IMR-90 (cell line): ENCODE measurements around the gene SLF2. TPM values are rescaled to one million over a fixed set of nuclear protein-coding genes. Genes with fewer than 3 reads are reported as not detected.

Experiments used
- ATAC-seq: fragments of 200-7000 bp; cut with Tn5 transposase; 2 replicates; pipeline ENCODE4 v1.9.1; 2020; ENCODE audit warnings: low read depth, mild to moderate bottlenecking, moderate library complexity
- BruUV-seq: library from RNA; stranded (reverse); fragments of 400-500 nt; replicated peaks from 2 replicates; lab custom pipeline; 2021; lab: Mats Ljungman, UMichigan
- CTCF ChIA-PET: fragments of 300-600 bp; formaldehyde crosslinking; extraction: SDS; loops from one replicate; lab custom pipeline; 2021; ENCODE audit warnings: antibody characterized with exemption; lab: Yijun Ruan, JAX
- POLR2A ChIA-PET: fragments of 300-600 bp; sonication (Branson Sonifier 250); formaldehyde crosslinking; loops from one replicate; lab custom pipeline; 2022; ENCODE audit warnings: antibody characterized with exemption; ENCODE audit not compliant: unreplicated experiment; lab: Charles Lee
- DNase-seq: peaks from one replicate; pipeline ENCODE4 v3.0.0; 2013
- H2AFZ ChIP-seq: replicated peaks from 2 replicates; pipeline ENCODE3; 2013; ENCODE audit warnings: low read length, mild to moderate bottlenecking; ENCODE audit not compliant: poor library complexity
- H2AK5ac ChIP-seq: 2 replicates; pipeline ENCODE4 v1.6.1; 2013; ENCODE audit warnings: low read depth, low read length, inconsistent platforms
- H2AK9ac ChIP-seq: replicated peaks from 2 replicates; pipeline ENCODE3; 2013; ENCODE audit warnings: mild to moderate bottlenecking, low read depth, low read length, moderate library complexity; ENCODE audit not compliant: poor library complexity
- H2BK120ac ChIP-seq: 2 replicates; pipeline ENCODE4 v1.6.1; 2013; ENCODE audit warnings: low read depth, low read length, inconsistent platforms
- H2BK15ac ChIP-seq: 3 replicates; pipeline ENCODE4 v1.6.1; 2013; ENCODE audit warnings: low read depth, low read length, inconsistent platforms
- H2BK20ac ChIP-seq: 2 replicates; pipeline ENCODE4 v1.6.1; 2013; ENCODE audit warnings: low read depth, mild to moderate bottlenecking, inconsistent platforms, low read length, moderate library complexity
- H2BK5ac ChIP-seq: 2 replicates; pipeline ENCODE4 v1.6.1; 2013; ENCODE audit warnings: mild to moderate bottlenecking, low read depth, low read length, inconsistent platforms; ENCODE audit not compliant: poor library complexity, severe bottlenecking
- H3K14ac ChIP-seq: replicated peaks from 2 replicates; pipeline ENCODE4 v1.6.1; 2013; ENCODE audit warnings: low read depth, low read length, inconsistent platforms
- H3K18ac ChIP-seq: 2 replicates; pipeline ENCODE4 v1.6.1; 2013; ENCODE audit warnings: low read depth, low read length, control low read depth
- H3K23ac ChIP-seq: 2 replicates; pipeline ENCODE4 v1.6.1; 2013; ENCODE audit warnings: low read depth, low read length, inconsistent platforms
- H3K27ac ChIP-seq: 2 replicates; pipeline ENCODE4 v1.5.1; 2013; ENCODE audit warnings: mild to moderate bottlenecking, control low read depth, low read length; ENCODE audit not compliant: insufficient read depth
- H3K27me3 ChIP-seq: 2 replicates; pipeline ENCODE4 v1.6.1; 2013; ENCODE audit warnings: low read length; ENCODE audit not compliant: control insufficient read depth, insufficient read depth
- H3K36me3 ChIP-seq: 2 replicates; pipeline ENCODE4 v1.6.1; 2013; ENCODE audit warnings: low read length, mixed read lengths; ENCODE audit not compliant: control insufficient read depth, insufficient read depth
- H3K4ac ChIP-seq: 2 replicates; pipeline ENCODE4 v1.6.1; 2013; ENCODE audit warnings: low read depth, low read length, inconsistent platforms
- H3K4me1 ChIP-seq: 2 replicates; pipeline ENCODE4 v1.6.1; 2013; ENCODE audit warnings: low read length, mixed read lengths; ENCODE audit not compliant: control insufficient read depth, insufficient read depth
- H3K4me2 ChIP-seq: 2 replicates; pipeline ENCODE4 v1.6.1; 2013; ENCODE audit warnings: low read depth, mild to moderate bottlenecking, control low read depth, low read length, moderate library complexity
- H3K4me3 ChIP-seq: 2 replicates; pipeline ENCODE4 v1.5.1; 2013; ENCODE audit warnings: low read depth, mild to moderate bottlenecking, control low read depth, low read length, moderate library complexity; ENCODE audit not compliant: insufficient read depth
- H3K56ac ChIP-seq: 2 replicates; pipeline ENCODE4 v1.6.1; 2013; ENCODE audit warnings: low read length, inconsistent platforms; ENCODE audit not compliant: insufficient read depth; ENCODE audit errors: extremely low read depth
- H3K79me1 ChIP-seq, 2 experiments: 2 replicates each; pipeline ENCODE4 v1.6.1; 2013; ENCODE audit warnings: low read length in 2 of 2, inconsistent platforms in 1 of 2, low read depth in 1 of 2
- H3K9ac ChIP-seq: 2 replicates; pipeline ENCODE4 v1.6.1; 2013; ENCODE audit warnings: low read depth, low read length, control low read depth
- H3K9me1 ChIP-seq: 2 replicates; pipeline ENCODE4 v1.6.1; 2013; ENCODE audit warnings: low read length, inconsistent platforms; ENCODE audit not compliant: insufficient read depth
- H3K9me3 ChIP-seq: 2 replicates; pipeline ENCODE4 v1.6.1; 2013; ENCODE audit warnings: low read length; ENCODE audit not compliant: control insufficient read depth, insufficient read depth
- H4K20me1 ChIP-seq: 2 replicates; pipeline ENCODE4 v1.6.1; 2013; ENCODE audit warnings: low read length, inconsistent platforms; ENCODE audit not compliant: insufficient read depth
- H4K5ac ChIP-seq: 2 replicates; pipeline ENCODE4 v1.6.1; 2013; ENCODE audit warnings: mild to moderate bottlenecking, low read depth, low read length, control low read depth
- H4K8ac ChIP-seq, 2 experiments: 2 replicates each; pipeline ENCODE4 v1.6.1; 2013; ENCODE audit warnings: low read depth in 2 of 2, low read length in 2 of 2, control low read depth in 1 of 2, inconsistent platforms in 1 of 2
- H4K91ac ChIP-seq: 2 replicates; pipeline ENCODE4 v1.6.1; 2013; ENCODE audit warnings: low read depth, low read length, inconsistent platforms; ENCODE audit not compliant: insufficient read depth
- CEBPB ChIP-seq: IDR thresholded peaks from 2 replicates; pipeline ENCODE4 v1.6.1; 2012; ENCODE audit warnings: low read depth, low read length, improper control_type of control experiment
- CHD1 ChIP-seq: IDR thresholded peaks from 2 replicates; pipeline ENCODE4 v1.6.1; 2012; ENCODE audit warnings: low read depth, low read length, improper control_type of control experiment
- ELK1 ChIP-seq: fragments of 150-350 bp; IDR thresholded peaks from 2 replicates; pipeline ENCODE4 v1.6.1; 2016; ENCODE audit warnings: low read depth, mild to moderate bottlenecking, low read length, moderate library complexity, borderline replicate concordance
- FOS ChIP-seq: fragments of 150-350 bp; IDR thresholded peaks from 2 replicates; pipeline ENCODE4 v1.6.1; 2016; ENCODE audit warnings: low read depth, low read length
- MAFK ChIP-seq: IDR thresholded peaks from 2 replicates; pipeline ENCODE4 v1.6.1; 2012; ENCODE audit warnings: low read depth, low read length, improper control_type of control experiment
- MAZ ChIP-seq: IDR thresholded peaks from 2 replicates; pipeline ENCODE4 v1.6.1; 2012; ENCODE audit warnings: low read depth, mild to moderate bottlenecking, low read length, improper control_type of control experiment, moderate library complexity, borderline replicate concordance
- MXI1 ChIP-seq: IDR thresholded peaks from 2 replicates; pipeline ENCODE4 v1.6.1; 2012; ENCODE audit warnings: low read depth, mild to moderate bottlenecking, low read length, moderate library complexity, borderline replicate concordance
- POLR2A ChIP-seq: IDR thresholded peaks from 2 replicates; pipeline ENCODE4 v1.6.1; 2012; ENCODE audit warnings: mild to moderate bottlenecking, low read depth, low read length
- RAD21 ChIP-seq: IDR thresholded peaks from 2 replicates; pipeline ENCODE4 v1.6.1; 2012; ENCODE audit warnings: low read length, improper control_type of control experiment
- RCOR1 ChIP-seq: IDR thresholded peaks from 2 replicates; pipeline ENCODE4 v1.6.1; 2012; ENCODE audit warnings: mild to moderate bottlenecking, low read length, improper control_type of control experiment; ENCODE audit not compliant: insufficient replicate concordance
- RFX5 ChIP-seq: IDR thresholded peaks from 2 replicates; pipeline ENCODE4 v1.8.0; 2012; ENCODE audit warnings: low read depth, mild to moderate bottlenecking, low read length, moderate library complexity
- SMC3 ChIP-seq: fragments of 150-350 bp; IDR thresholded peaks from 2 replicates; pipeline ENCODE4 v1.6.1; 2016; ENCODE audit warnings: low read depth, mild to moderate bottlenecking, antibody characterized with exemption, low read length, moderate library complexity
- USF2 ChIP-seq: fragments of 150-350 bp; IDR thresholded peaks from 2 replicates; pipeline ENCODE4 v1.6.1; 2017; ENCODE audit warnings: mild to moderate bottlenecking, antibody characterized with exemption, low read length, low read depth
- WGBS, 2 experiments: methylation state at CpG; one replicate each; pipeline versions ENCODE4 v1.1.5 to v1.1.7; 2013; ENCODE audit warnings: missing lambda C conversion rate in 2 of 2; ENCODE audit not compliant: insufficient read length in 1 of 2; ENCODE audit errors: extremely low coverage in 2 of 2; 5-methylcytosine and 5-hydroxymethylcytosine counted together
- dilution Hi-C: fragments of 300-500 bp; cut with HindIII; formaldehyde crosslinking; loops from one replicate; pipeline ENCODE4 v1.14.3; 2018; ENCODE audit warnings: low sequenced_read_pairs; ENCODE audit not compliant: unreplicated experiment
- in situ Hi-C: fragments of 300-500 bp; cut with MboI; formaldehyde crosslinking; loops from 3 replicates; pipeline ENCODE4 v1.14.3; 2019; ENCODE audit warnings: low sequenced_read_pairs, inconsistent platforms, mixed read lengths
- intact Hi-C: fragments of 100-400 bp; cut with micrococcal nuclease; formaldehyde crosslinking; loops from 2 replicates; pipeline ENCODE4 v1.10.0; 2022
- polyA plus RNA-seq, 3 experiments: library from polyadenylated mRNA; depleted of rRNA; stranded (reverse); fragments of >200 nt; gene quantifications; 2 replicates each; pipeline ENCODE4 v1.2.3, GENCODE V29; 2012; ENCODE audit warnings: low replicate concordance in 1 of 3
- total RNA-seq: library from RNA; depleted of rRNA; stranded (reverse); fragments of >200 nt; gene quantifications from 2 replicates; pipeline ENCODE4 v1.2.3, GENCODE V29; 2012

The SLF2 gene
- total and polyA plus RNA-seq, 2 of the 4 experiments (the other 2 are of a cell fraction) = 8.5 to 21.7 TPM

GRCh38 chr10:100982916-100983830, 70.4 kb downstream of the SLF2 start (continued):
- no peak for TF ChIP-seq RFX5
- TF ChIP-seq SMC3 = no peak

- Histone ChIP-seq H3K27me3 (no peaks in the 10 kb centered on the region), H3K27ac (no peak overlapping the region), H2BK120ac (no peak overlapping the region), H2BK5ac (no peak overlapping the region), H3K18ac (no peak overlapping the region), H2AK5ac (no peak overlapping the region), H2AK9ac (no peak overlapping the region), H3K4me2 (no peak overlapping the region), H2BK15ac (no peak overlapping the region), H2BK20ac (no peak overlapping the region), H4K5ac (no peak overlapping the region), H4K91ac (no peak overlapping the region), H3K4me3 (no peak overlapping the region), H3K9me3 (no peaks in the 10 kb centered on the region), H3K79me1 (peaks cover 36 to 50% of the 10 kb centered on the region in 2 experiments), H3K36me3 (peaks cover 28% of the 10 kb centered on the region), H4K20me1 (0 out of 2 replicates have a peak, but pooled peaks cover 3% of the 10 kb centered on the region), H2AFZ (no peak overlapping the region), H3K4me1 (peaks cover 8% of the 10 kb centered on the region; the same call in 1 of the 2 replicates), H3K4ac (no peak overlapping the region), H3K23ac (no peak overlapping the region), H3K56ac (no peak overlapping the region), H3K9me1 (peaks cover 13% of the 10 kb centered on the region), H3K9ac (no peak overlapping the region), H3K14ac (no peak overlapping the region), H4K8ac (no peak overlapping the region)
- in situ Hi-C loops (no loop called here), intact Hi-C loops (no loop called here), dilution Hi-C loops (no loop called here)
- no peak for TF ChIP-seq CEBPB
- no peak for TF ChIP-seq MAZ
- TF ChIP-seq CHD1 = no peak
- no peak for TF ChIP-seq MXI1
- TF ChIP-seq ELK1 = no peak
- TF ChIP-seq POLR2A = no peak
- TF ChIP-seq USF2 = no peak
- TF ChIP-seq FOS = no peak
- no peak for TF ChIP-seq MAFK
- TF ChIP-seq RAD21 = no peak
- TF ChIP-seq SMC3 = no peak
- no peak for TF ChIP-seq RCOR1
- BruUV-seq = no TSS peak
- 85% methylated on average over 8 of the region's 13 CpGs; no CpG with 5 or more reads in 1 of the 2 experiments for WGBS, 2 experiments
- CTCF ChIA-PET = no interaction called here
- DNase-seq (no peak), ATAC-seq (no peak)
- POLR2A ChIA-PET = interaction anchor here (0.6 kb wide), 1 partner anchor 370 kb away, joined by 4 read pairs; no protein-coding TSS in a partner anchor
Observed at GRCh38 chr10:100983868-100984671, 71.3 kb downstream of the SLF2 start.
